ENCODE results near the gene PRSS50.

- peak in 1 of 5 experiments; percentile 9 for TF ChIP-seq CTCF (IDR thresholded peaks at IDR 0.05 in 4 of 5, conservative IDR thresholded peaks at IDR 0.05 in 1 of 5)
- TF ChIP-seq POLR2A (IDR thresholded peaks at IDR 0.05) = peak; percentile 86 to 91
Measured at GRCh38 chr3:46693038-46693891, 24.4 kb downstream of the PRSS50 start, which contains the start of gene ALS2CL.

Measured in gastrocnemius medialis (tissue), 4 donors.